NCI-H345 treated with DMSO at 0.1 percent for 48 hours (cell line): ENCODE measurements around the gene RXYLT1.
A peak's percentile ranks its signal among the peaks of the same experiment; 100 is the strongest.

Experiments
- DNase-seq: peaks from one replicate; lab custom pipeline; 2025; ENCODE audit not compliant: unreplicated experiment; lab: John Stamatoyannopoulos, UW

RXYLT1 gene

GRCh38 chr12:63795944-63796343, 16.2 kb downstream of the RXYLT1 start:
- no peak for DNase-seq

DNA sequence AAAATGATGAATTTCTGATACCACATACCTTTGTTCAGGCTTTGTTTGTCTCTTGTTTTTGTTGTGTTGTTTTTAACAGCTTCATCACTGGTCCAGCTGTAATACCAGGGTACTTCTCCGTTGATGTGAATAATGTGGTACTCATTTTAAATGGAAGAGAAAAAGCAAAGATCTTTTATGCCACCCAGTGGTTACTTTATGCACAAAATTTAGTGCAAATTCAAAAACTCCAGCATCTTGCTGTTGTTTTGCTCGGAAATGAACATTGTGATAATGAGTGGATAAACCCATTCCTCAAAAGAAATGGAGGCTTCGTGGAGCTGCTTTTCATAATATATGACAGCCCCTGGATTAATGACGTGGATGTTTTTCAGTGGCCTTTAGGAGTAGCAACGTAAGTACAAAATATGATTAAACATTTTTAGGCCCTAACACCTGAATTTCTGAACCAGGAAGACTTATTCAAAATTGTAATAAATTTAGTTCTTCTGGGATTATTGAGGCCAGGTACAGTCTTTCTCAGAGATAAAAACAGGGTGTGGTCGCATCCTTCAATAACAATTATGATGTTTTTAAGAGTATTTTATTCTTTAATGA, 22.4 kb downstream of the RXYLT1 start:
- peak; percentile 47 for DNase-seq

DNA sequence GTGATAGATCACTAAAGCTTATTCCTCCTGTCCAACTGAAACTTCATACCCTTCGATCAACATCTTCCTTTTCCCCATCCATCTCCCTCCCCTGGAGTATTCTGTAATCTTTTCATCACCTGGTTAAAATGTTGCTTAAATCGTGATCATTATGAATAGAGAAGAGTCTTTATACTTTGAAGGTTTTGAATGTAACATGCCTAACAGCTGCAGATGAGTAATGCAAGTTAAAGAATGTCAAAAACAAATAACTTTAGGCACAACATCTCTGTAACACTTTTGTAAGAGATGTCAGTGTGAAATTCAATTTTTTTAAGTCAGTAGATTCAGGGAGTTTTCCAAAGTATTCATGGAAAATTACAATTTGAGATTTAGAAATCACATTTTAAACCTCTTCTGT, 25.0 kb downstream of the RXYLT1 start:
- DNase-seq, result no peak

DNA sequence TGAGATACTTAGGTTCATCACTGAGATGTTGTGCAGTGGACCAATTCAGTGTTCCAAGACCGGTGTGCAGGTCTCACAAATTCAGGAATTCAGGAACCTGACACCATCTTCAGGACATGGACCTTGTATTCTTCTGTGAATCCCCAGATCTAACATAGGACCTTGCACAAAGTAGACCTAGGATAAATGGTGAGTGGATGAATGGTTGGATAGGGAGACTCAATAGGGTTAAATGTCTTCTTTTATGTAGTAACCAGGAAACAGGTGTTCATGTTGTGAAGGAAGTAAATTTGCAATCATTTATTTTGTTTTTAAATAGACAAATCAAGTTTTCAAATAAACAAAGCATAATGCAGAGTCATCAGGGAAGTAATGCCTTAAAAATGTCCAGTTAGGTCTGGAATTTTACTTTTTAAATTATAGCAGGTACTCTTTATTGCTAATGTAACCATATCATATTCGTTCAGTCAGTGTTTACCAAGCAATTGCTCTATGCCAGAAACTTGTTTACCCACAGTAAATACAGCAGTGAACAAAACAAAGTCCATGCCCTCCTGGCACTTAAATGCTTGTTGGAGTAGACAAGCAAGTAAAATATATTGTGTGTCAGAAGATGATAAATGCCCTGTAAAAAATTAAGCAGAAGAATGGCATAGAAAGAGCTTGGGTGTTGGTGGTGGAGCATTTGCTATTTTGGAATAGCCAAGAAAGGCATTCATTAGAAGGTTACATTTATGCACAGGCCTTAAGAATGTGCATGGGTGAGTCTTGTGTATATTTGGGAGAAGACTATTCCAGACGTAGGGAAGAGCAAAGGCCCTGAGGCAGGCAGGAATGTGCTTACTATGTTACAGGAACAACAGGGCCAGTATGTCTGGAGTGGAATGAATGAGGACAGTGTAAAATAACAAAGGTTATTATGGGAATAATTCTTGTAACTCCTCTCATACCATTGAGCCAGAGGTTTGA, 26.3 kb downstream of the RXYLT1 start:
- DNase-seq, result peak; percentile 85

- no peak for DNase-seq
Measured at GRCh38 chr12:63808631-63809030, 28.9 kb downstream of the RXYLT1 start.

GRCh38 chr12:63809566-63809965, 29.9 kb downstream of the RXYLT1 start:
- DNase-seq, result no peak

GRCh38 chr12:63811334-63811733, 31.6 kb downstream of the RXYLT1 start:
- no peak for DNase-seq

DNA sequence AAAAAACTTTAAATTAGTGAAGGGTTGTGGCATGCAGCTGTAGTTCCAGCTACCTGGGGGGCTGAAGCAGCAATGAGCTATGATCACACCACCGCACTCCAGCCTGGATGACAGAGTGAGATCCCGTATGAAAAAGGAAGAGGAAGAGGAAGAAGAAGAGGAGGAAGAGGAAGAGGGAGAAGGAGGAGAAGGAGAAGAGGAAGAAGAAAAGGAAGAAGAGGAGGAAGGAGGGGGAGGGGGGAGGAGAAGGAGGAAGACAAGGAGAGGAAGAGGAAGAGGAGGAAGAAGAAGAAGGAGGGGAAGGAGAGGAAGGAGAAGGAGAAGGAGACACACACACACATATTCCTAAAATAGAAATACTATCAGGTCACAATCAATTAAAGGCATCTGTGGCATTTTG, 32.0 kb downstream of the RXYLT1 start:
- no peak for DNase-seq

- DNase-seq, result peak; percentile 69
Measured at GRCh38 chr12:63814146-63814772, 34.5 kb downstream of the RXYLT1 start.

DNA sequence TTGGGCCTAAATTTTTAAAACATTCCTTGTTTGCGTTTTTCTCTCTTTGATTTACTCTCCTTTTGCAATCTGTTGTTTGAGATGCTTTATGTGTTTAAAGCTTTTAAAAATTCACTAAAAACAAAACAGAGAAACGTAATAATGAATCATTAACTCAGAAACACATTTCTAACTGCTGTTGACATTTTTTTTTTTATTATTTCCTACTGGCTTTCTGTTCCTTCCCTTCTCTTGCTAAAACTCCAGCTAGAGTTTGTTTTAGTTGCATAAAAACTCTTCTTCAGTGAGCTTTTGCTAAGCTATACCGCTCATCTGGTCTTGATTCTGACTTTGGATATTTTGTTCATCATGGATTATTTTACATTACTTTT, 35.8 kb downstream of the RXYLT1 start:
- no peak for DNase-seq

GRCh38 chr12:63816031-63816430, 36.3 kb downstream of the RXYLT1 start:
- no peak for DNase-seq

- no peak for DNase-seq
Measured at GRCh38 chr12:63820427-63820826, 40.7 kb downstream of the RXYLT1 start.

DNA sequence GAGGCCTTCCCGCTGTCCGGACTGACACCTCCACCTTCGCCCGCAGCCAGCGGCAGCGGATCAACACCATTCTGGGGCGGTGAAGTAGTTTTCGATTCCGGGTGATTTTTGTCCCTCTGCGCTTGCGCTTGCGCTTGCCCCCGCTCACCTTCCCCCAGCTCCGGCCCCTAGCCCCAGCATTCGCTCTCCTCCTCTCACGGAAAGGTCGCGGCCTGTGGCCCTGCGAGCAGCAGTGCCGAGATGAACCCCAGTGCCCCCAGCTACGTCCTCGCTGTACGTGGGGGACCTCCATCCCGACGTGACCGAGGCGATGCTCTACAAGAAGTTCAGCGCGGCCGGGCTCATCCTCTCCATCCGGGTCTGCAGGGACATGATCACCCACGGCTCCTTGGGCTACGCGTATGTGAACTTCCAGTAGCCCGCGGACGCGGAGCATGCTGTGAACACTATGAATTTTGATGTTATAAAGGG, 42.1 kb downstream of the RXYLT1 start:
- no peak for DNase-seq

DNA sequence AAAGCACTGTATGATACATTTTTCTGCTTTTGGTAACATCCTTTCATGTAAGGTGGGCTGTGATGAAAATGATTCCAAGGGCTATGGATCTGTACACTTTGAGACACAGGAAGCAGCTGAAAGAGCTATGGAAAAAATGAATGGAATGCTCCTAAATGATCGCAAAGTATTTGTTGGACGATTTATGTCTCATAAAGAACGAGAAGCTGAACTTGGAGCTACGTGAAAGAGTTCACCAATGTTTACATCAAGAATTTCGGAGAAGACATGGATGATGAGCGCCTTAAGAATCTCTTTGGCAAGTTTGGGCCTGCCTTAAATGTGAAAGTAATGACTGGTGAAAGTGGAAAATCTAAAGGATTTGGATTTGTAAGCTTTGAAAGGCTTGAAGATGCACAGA, 42.6 kb downstream of the RXYLT1 start:
- DNase-seq, result no peak

GRCh38 chr12:63823040-63823439, 43.3 kb downstream of the RXYLT1 start:
- no peak for DNase-seq

GRCh38 chr12:63826006-63826585, 46.4 kb downstream of the RXYLT1 start:
- no peak for DNase-seq

- no peak for DNase-seq
Measured at GRCh38 chr12:63828867-63829266, 49.2 kb downstream of the RXYLT1 start.

DNA sequence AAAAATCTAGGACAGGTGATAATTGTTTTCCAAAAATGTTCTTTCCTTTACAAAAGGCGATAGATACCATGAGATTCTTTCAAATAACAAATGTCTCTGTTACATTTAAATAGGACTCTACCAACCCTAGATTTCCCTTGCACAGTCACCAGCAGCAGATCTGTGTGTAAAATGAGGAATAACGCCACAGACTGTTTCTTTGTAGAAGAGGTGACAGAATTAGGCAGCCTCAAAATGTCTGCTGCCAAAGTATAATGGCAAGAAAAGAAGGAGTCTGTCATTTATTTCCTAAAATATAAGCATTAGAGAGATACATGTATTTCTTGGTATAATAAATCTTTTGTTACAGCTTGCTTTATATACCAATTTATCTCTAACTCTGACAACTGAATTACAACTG, 56.3 kb downstream of the RXYLT1 start:
- no peak for DNase-seq

- no peak for DNase-seq
Measured at GRCh38 chr12:63836936-63837335, 57.2 kb downstream of the RXYLT1 start.

DNA sequence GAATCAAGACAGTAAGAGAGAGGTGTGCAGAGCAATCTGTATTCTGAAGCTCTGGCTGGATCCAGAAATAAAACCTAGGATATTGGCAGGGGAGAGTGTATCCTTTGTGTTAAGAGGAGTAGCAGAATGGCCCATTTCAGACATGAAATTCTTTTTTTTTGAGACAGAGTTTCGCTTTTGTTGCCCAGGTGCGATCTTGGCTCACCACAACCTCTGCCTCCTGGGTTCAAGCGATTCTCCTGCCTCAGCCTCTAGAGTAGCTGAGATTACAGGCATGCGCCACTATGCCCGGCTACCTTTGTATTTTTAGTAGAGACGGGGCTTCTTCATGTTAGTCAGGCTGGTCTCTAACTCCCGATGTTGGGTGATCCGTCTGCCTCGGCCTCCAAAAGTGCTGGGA, 58.7 kb downstream of the RXYLT1 start:
- no peak for DNase-seq

DNA sequence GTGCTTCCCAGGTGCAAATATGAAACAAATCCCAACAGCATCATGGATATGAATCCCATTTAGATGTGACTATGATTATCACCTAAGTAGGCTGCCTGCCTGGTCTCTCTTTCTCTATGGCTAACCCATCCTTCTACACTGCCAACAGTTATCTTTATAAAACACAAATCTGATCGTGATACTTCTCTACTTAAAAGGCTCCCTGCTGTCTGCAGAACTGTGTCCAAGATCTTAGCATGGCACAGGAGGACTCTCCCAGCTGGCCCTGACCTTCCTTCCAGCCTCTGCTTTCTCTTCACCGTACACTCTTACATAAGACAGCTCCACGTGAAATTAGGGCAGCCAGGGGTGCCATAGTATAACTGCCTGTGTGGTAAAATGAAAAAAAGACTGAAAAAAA, 61.3 kb downstream of the RXYLT1 start:
- DNase-seq, result no peak

- DNase-seq, result no peak
Measured at GRCh38 chr12:63841571-63841970, 61.9 kb downstream of the RXYLT1 start.
